ENCODE results near the gene RPL10. TPM values are rescaled to one million over a fixed set of nuclear protein-coding genes. Genes with fewer than 3 reads are reported as not detected.
A peak's percentile ranks its signal among the peaks of the same experiment; 100 is the strongest.
"Not testable (repeated sequence)": the region's sequence is repeated elsewhere in the genome, so short reads cannot be mapped to it uniquely, and the experiment has no call there.

RPL10 gene
- polyA plus RNA-seq, 5 donors = 4,389 to 5,989 (median 4,777) TPM

- peak; percentile 71 to 77 for DNase-seq
Observed at GRCh38 chrX:154373340-154374306, 24.6 kb upstream of the RPL10 start.

- no peak for DNase-seq
Observed at GRCh38 chrX:154374313-154375155, 23.6 kb upstream of the RPL10 start, which contains the start of gene FLNA. Gene FLNA, minus strand, starts transcription at chrX:154374634. Its CDS starts 3,389 bp downstream, at chrX:154371245.

DNA sequence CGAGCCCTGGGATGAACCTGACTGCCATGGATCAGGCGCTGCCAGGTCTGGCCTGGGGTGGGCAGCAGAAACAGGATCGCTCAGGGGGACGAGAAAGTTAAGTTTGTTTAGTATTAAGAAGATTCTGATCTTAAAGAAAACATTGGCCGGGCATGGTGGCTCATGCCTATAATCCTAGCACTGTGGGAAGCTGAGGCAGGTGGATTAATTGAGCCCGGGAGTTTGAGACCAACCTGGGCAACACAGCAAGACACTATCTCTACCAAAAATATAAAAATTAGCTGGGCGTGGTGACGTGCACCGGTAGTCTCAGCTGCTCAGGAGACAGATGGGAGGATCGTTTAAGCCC lies 23.0 kb upstream of the RPL10 start:
- DNase-seq = no peak

- DNase-seq = no peak
Observed at GRCh38 chrX:154376774-154377173, 21.4 kb upstream of the RPL10 start.

DNA sequence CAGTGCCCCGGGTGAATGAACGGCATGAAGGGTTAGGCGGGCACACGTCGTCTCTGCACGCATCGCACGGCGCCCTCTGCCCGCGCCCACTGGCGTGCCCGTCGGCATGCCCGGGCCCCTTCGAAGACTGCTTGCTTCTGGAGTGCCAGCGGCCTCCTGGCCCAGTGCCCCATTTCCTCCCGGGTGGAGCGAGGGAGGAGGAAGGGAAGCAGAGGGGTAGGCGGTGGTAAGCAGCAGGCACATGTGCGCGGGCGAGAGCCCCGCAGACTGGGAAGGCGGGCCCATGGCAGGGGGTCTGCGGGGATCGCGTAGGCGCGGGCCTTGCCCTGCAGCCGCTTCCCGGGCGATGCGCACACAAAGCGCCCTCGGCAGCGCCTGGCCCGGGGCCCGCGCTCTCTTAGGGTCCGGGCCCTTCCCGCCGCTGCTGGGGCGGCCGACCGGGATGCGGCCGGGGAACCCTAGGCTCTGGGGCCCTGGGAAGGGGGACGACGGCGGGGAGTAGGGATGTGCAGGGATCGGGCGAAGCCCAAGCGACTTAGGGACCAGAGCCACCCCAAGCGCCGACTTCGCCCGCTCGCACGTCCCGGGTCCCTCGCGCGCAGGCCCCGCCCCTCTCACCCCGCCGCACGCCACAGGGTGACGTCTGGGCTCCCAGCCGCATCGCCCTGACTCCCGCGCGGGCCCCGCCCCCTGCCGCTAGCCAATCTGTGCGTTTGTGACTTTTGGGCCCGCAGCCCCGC lies 19.9 kb upstream of the RPL10 start:
- DNase-seq = peak in 1 of 2 donors; percentile 67

DNA sequence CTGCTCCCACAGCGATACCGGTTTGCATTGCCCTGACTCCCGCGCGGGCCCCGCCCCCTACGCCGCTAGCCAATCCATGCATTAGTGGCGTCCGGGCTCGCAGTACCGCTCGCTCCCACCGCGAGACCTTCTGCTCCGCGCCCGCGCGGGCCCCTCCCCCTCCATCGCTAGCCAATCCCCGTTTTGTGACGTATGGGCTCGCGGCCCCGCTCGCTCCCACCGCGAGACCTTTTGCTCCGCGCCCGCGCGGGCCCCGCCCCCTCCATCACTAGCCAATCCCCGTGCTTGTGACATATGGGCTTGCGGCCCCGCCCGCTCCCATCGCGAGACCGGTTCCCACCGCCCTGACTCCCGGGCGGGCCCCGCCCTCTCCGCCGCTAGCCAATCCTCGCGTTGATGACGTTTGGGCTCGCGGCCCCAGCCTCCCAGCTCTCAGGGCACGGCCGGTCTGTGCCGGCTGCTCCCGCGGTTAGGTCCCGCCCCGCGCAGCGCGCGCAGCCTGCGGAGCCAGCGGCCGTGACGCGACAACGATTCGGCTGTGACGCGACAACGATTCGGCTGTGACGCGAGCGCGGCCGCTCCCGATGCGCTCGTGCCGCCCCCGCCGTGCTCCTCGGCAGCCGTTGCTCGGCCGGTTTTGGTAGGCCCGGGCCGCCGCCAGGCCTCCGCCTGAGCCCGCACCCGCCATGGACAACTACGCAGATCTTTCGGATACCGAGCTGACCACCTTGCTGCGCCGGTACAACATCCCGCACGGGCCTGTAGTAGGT lies 19.2 kb upstream of the RPL10 start, which contains the start of gene EMD:
EMD (plus strand) TSS at position 497 of the 770 bp plus-strand sequence; CDS start at position 687, 190 bp downstream.
- DNase-seq = peak; percentile 96 to 98

GRCh38 chrX:154379569-154379951 lies 18.6 kb upstream of the RPL10 start:
- no peak for DNase-seq

- DNase-seq = no peak
Observed at GRCh38 chrX:154380153-154380552, 18.0 kb upstream of the RPL10 start.

GRCh38 chrX:154380787-154381186 lies 17.4 kb upstream of the RPL10 start:
- DNase-seq = no peak

GRCh38 chrX:154381271-154381670 lies 16.9 kb upstream of the RPL10 start:
- DNase-seq = no peak

- no peak for DNase-seq
Observed at GRCh38 chrX:154382483-154383069, 15.6 kb upstream of the RPL10 start.

DNA sequence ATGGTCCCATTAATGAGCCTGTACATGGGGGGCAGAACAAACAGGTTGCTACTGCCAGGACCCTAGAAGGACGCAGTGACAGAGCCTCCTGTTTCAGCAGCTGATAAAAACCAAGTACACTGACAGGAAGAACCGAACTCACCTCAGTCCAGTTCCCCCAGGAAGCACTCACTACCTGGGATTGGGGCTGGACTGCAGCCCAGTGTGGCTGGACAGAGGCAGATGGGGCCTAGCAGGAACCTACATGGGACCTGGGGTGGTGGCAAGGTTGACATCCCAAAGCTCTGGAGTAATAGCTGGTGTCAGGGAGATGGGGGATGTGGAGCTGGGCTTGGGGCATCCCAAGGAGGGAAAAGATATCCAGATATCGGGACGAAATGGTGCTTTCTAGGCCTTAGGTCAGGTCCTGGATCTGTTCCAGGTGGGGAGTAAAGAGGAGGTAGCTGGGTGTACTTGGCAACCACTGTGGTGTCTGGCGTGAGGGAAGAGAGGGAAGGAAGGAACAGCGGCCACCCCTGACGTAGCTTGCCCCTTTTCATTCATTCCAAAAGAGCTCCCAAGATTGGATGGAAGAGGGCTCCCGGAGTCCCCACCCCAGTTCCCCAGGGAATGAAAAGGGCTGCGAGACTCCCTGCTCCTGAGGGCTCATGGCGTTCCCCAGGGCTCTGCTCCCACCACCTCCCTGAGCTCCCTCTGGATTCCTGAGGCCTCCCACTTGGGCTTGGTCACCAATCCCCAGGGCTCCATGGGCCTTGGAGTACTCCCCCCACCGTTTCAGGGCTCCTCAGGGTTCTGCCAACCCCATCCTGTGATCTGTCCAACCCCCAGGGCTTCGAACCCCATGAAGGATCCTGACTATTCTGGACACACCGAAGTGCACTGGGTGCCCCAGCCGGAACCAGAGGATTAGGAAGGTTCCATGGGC lies 14.6 kb upstream of the RPL10 start:
- DNase-seq = no peak

- no peak for DNase-seq
Observed at GRCh38 chrX:154384284-154384892, 13.8 kb upstream of the RPL10 start.

GRCh38 chrX:154388094-154388493 lies 10.1 kb upstream of the RPL10 start:
- not testable (repeated sequence) for DNase-seq

DNA sequence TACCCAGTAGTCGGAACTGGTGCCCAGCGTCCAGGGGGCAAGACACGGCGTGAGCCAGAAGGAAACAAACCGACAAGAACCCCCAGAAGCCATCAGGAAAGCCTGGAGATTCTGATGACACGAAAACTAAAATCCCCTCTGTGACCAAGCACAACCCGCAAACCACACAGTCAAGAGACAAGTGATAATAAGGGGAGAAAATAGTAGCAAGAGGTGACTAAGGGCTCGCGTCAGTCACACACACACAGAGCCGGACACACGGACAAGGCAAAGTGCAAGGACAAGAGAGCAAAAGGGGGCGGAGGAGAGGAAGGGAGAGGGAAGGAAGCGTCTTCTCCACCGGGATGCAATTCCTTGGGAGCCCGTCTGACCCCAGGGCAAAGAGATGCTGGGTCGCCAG lies 9.5 kb upstream of the RPL10 start:
- DNase-seq = not testable (repeated sequence)

DNA sequence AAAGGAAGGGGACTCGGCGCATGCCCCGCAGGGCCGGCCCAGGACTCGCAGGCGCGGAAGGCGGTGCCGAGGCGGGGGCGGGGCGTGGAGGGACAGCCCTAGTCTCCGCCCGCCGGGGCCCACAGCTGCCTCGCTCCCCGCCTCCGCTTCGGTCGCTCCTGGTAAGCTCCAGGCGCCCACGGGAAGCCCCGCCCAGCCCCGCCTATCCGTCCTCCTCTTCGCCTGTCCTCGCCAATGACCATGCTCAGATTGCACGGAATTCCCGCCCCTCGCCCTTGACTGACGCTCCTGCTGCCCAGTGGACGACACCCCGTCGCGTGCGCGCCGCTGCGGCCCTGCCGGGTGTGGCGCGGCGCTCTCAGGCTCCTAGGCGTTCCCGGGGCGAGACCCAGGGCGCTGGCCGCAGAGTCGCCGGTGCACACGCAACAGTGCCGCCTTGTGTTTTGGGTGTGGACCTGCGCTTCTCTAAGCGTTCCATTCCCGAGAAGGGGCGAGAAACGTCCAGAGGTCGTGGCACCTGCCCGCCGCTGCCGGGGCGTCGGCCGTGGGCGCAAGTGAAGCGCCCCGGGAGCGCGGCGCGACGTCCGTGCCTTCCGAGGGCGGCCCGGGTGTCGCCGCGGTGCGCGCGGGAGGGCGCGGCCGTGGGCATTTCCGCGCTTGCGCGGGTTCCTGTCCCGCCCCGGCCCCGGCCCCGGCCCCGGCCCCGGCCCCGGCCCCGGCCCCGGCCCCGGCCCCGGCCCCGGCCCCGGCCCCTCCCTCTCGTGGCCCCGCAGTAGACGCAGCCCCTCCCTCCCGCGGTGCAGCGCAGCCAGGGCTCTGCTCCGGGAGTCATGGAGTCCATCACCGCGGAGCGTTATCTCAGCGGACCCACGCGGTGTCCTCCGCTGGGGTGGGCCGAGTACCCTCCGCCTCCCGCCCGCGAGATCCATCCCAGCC lies 8.1 kb upstream of the RPL10 start:
- DNase-seq = not testable (repeated sequence)

GRCh38 chrX:154396363-154396762 lies 1.8 kb upstream of the RPL10 start:
- DNase-seq = not testable (repeated sequence)
